Measurements from ENCODE around the gene TDRD7.

The TDRD7 gene

GRCh38 chr9:97387936-97388684, 23.8 kb upstream of the TDRD7 start:
- no peak for TF ChIP-seq CTCF (conservative IDR thresholded peaks at IDR 0.05; ENCODE audit: low read depth, low read length)
- DNase-seq (ENCODE audit: low read depth), result no peak
- no peak overlapping the region for H3K4me3 ChIP-seq (ENCODE audit: low read depth, low read length)

GRCh38 chr9:97388721-97389238, 23.1 kb upstream of the TDRD7 start:
- DNase-seq (ENCODE audit: low read depth), result no peak
- TF ChIP-seq CTCF (conservative IDR thresholded peaks at IDR 0.05; ENCODE audit: low read depth, low read length), result no peak
- no peak overlapping the region for H3K4me3 ChIP-seq (ENCODE audit: low read depth, low read length)

- no peak for DNase-seq (ENCODE audit: low read depth)
- no peak overlapping the region for H3K4me3 ChIP-seq (ENCODE audit: low read depth, low read length)
- TF ChIP-seq CTCF (conservative IDR thresholded peaks at IDR 0.05; ENCODE audit: low read depth, low read length), result no peak
Observed at GRCh38 chr9:97389249-97389648, 22.6 kb upstream of the TDRD7 start.

GRCh38 chr9:97390791-97391406, 21.0 kb upstream of the TDRD7 start:
- TF ChIP-seq CTCF (conservative IDR thresholded peaks at IDR 0.05; ENCODE audit: low read depth, low read length), result no peak
- no peak overlapping the region for H3K4me3 ChIP-seq (ENCODE audit: low read depth, low read length)
- DNase-seq (ENCODE audit: low read depth), result no peak

GRCh38 chr9:97394881-97395280, 17.0 kb upstream of the TDRD7 start:
- H3K4me3 ChIP-seq (ENCODE audit: low read depth, low read length), result no peak overlapping the region
- no peak for DNase-seq (ENCODE audit: low read depth)
- TF ChIP-seq CTCF (conservative IDR thresholded peaks at IDR 0.05; ENCODE audit: low read depth, low read length), result no peak

- no peak for TF ChIP-seq CTCF (conservative IDR thresholded peaks at IDR 0.05; ENCODE audit: low read depth, low read length)
- no peak overlapping the region for H3K4me3 ChIP-seq (ENCODE audit: low read depth, low read length)
- DNase-seq (ENCODE audit: low read depth), result no peak
Observed at GRCh38 chr9:97395745-97396144, 16.2 kb upstream of the TDRD7 start.

Data from choroid plexus epithelial cell (primary cell).